Activated naive CD4-positive, alpha-beta T cell treated with Interleukin-2 at 50 U/mL for 16 hours (primary cell): ENCODE data around the gene ADAM12.

Source experiments
- DNase-seq: peaks from one replicate; pipeline ENCODE4 v3.0.0-alpha.2; 2020

The ADAM12 gene

DNA sequence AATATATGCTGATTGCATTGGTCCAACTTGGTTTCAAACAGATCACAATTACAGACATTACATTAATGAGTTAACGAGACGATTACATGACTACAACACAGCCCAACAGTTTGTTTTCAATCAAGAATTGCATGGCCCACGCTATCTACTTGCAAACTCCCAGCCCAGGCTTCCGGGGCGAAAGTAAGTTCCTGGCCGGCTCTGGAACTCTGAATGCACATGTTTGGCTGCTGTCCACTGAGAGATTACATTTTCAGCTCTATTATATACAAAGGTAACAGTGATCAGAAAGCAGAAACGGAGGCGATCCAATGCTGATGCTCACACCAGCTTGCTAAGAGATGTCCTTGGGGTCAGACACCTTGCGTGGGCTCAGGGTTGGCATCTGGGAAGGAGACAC is 285.6 kb downstream of the ADAM12 start:
- no peak for DNase-seq

DNA sequence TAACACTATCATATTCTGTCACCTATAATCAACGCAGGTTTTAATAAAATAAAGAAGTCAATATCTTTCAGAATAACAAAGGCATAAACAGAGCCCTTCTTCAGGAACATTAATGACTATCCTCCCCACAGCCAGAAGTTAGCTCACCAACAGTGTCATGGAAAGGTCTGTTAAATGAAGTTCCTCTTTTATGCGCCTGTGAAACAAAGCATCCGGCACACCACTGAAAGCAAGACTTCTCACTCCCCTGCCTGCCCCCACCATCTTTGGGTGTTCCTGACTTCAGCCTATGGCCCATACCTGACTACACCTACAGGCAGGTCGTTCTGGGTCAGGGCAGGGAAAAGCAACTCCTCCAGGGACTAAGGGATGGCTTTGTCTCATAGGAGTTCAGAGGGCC is 286.5 kb downstream of the ADAM12 start:
- no peak for DNase-seq

DNA sequence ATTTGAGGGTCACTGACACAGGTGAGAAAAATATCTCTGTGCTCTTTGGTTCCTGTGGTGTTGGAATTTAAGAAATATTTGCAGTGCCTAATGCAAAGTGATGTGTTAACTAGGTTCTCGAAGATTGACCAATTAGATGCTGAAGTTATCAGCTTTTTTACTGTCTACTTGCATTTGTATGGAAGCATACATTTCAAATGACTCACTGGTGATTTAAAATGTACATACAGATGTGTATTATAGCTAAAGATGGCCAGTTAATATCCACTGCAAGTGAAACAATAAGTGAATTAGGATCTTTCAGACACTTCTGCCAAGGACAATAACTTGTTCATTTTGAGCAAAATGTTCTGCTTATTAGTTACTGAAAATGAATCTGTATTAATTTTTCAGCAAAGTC is 287.0 kb downstream of the ADAM12 start:
- no peak for DNase-seq

DNA sequence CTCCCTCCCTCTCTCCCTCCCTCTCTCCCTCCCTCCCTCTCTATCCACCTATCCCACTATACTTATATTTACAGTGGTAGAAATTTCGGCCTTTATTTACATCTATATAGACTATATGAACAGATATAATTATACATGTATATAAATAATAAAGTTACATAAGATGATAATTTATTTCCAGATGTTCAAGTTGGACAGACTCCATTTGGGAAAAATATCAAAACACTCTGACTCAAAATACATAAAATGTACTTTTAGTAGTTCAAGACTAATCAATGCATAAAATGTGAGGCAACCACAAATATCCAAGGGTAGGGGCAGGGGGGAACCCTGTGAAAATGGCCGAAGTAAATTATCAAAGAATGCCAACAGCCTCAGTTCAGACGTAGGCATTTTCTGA is 288.9 kb downstream of the ADAM12 start:
- no peak for DNase-seq

DNA sequence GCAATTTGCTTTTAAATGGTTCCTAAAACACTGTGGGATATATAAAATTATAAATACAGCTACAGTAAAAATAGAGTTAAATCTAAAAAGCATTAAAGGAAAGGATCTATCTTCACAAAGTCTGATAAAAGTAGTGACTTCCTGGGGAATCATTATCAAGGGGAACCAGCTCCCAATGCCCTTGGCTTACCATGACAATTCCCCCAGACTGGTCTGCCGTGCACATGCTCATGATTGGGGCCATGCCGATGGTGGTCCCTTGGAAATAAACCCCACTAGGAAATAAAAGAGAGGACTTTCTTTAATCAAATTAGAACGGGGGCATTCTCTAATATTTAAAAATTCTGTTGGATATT is 290.1 kb downstream of the ADAM12 start:
- DNase-seq = no peak

DNA sequence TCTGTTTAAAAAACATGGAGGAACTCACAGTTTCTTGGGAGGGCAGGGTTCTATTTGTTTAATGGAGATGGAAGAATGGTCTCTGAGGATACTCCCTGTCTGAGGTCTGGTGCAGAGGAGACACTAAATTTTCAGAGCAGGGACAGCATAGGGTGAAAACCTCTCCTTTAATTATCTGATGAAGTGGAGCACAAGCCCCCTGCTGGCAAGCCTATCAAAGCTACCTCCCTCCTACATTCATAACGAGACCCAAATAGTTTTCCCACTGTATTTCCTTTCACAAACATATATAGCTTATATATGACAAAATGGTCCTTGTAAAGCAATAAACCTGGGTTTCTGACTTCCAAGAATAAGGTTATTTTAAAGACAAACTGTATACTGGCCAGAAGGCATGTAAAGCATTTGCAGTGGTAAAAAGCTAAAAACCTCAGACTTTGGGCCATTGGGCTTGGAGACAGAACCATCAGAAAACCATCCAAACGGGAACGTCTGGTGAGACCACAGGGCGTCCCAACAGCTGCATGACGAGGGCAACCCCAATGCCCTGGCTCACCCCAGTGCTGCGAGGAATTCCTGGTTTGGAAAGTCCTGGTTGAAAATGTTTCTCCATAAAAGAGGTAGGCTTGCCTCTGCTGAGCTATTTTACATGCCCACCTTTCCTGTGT is 290.6 kb downstream of the ADAM12 start:
- no peak for DNase-seq

DNA sequence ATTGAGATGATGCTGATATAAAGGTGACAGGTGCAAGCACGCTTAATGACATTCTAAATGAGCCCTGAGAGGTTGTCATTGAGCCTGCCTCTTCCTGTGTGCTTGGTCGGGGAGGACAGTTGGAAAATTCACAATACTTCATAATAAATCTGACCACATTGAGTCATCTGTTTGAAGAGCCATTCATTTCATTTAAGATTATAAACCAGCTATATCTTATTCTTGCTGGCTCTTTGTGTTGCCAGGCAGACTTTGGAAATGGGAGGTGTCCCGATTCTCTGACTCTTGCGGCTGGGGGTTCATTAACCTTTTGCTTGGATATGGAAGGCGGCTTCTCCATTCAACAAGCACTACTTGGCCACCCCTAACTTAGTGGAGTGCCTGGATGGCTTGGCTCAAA is 293.7 kb downstream of the ADAM12 start:
- no peak for DNase-seq

DNA sequence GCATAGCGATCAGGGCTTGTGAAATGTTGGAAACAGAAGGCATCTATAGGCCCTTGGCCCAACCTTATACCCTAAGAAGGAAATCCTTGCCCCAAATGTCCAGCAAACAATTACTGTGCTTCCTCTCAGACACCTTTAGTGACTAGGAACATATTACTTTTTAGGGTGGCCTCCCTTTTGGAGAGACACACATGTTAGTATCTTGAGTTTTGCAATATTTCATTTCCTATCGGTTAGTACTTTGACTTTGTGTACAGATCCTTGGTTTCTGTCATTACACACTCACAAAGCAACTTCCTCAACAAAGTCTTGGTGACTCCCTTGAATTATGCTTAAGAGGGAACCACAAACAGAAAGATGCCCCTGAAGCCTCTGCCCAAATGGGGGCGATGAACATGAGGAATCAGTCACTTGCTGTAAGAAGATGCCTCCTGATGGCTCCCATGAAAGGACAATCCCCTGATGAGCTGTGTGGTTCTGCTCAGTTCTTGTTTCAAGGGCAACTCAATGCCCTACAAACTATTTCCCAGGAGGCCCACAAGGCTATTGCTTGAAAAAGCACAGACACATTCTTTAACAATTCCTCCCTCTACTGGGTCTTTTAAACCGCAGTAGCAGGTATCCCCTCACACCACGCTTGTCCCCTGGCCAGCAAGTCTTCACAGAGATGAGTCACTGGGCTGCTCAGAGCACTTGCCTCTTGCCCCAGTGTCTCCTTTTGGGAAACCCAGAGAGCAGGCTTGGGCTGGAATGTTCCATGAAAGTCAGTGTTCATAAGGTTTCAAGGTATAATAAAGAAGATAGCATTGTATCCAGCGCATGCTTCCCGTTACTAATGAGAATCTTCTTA is 295.7 kb downstream of the ADAM12 start:
- no peak for DNase-seq

DNA sequence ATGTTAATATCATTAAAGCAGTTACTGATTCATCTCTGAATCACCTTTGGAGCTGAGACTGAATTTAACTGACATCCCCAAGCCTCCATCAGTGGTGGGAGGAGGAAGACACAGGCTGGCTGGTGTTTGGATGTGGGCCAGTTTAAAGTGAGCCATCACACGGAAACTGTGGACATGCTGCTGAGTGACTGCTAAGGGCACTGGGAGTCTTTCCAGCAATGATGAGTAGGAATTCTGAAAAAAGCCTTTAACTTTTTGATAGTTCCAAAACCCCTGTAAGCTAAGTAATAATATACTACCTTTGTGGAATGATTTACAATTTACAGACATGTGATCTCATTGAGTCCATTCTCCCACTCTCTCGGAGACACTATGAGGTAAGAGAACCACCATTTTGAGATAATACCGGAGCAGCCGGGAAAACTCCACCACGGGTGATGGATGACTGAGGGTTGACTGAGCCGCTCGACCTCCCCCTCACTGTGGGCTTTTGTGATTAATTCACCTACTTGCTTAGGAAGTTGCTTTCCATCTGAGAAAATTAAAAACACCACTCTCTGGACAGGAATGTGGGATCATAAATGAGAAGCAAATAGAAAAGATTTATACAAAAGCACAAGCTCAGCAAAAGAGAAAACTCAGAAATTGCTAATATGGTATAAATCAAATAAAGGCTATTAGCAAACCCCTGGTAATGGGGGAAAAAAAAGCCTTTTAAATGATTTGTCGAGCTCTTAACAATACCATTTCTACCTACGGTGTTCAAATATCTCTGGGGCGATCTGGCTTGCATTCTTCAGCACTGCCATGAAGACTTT is 297.2 kb downstream of the ADAM12 start:
- DNase-seq = no peak

DNA sequence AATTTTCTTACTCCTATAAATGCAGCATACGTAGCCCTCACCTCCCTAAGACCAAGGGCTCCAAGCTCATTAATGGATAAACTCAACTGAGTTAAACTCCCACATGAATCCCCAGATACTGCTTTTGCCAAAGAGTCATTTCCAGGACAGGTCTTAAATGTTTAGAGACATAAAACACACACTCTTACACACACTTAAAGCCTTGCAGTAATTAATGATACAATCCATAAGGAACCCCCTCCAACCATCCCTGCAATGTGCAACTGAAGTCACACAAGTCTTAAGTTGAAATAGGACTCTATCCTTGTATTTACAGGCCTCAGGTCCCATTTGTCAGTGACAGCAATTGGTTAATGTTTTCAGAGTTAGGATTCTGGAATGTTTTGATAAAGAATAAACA is 297.8 kb downstream of the ADAM12 start:
- DNase-seq = no peak

DNA sequence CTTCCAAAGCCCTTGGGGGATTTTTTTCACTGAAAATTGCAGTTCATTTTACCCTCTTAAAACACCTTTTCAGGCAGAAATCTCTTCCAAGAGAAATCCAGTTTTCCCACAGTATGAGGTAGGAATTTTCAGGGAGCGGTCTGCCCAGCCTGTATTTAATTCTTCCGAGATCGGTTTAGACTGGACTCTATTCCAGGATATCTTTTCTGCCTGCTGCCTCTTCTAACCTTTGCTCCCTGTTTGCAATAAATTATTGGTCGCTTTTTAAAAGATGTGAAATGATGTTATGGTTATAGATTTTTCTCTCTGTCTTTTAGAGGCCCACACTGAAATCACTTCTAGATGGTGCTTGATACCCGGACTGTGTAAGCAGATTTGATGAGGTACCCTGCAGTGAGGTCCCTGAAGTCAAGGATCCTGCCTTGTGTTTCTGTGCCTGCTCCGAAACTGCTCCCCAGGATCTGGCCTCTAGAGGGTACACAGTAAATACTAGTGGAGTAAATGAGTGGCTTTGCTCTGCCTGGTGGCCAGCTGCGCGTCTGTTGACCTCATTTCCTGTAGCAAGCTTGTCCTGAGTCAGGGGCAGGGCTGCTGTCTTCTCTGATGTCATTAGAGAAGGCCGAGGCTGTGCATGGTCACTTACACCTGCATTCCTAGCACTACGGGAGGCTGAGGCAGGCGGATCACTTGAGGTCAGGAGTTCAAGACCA is 300.3 kb downstream of the ADAM12 start:
- DNase-seq = no peak

DNA sequence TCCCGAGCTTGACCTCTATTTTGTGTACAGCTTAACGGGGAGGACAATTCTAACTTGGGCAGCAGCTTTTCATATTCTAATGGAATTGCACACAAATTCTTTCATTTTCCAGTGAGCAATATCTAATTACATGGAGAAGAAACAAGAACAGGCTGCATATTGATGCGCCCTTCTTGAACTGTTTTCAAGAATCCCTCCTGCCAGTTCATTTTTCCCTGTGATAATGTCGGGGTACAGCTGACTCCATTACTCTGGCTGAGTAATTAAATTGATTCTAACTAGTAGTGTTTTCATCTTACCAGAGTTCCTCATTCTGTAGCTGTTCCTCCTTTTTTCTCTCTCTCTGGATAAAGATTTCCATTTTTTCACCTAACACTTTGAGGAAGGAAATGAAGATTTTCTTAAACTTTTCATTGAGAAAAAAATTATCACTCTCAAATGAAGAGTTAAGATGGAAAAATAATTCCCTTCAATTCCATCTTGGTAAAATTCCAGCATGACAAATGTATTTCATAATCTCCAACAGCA is 301.1 kb downstream of the ADAM12 start:
- DNase-seq = no peak

DNA sequence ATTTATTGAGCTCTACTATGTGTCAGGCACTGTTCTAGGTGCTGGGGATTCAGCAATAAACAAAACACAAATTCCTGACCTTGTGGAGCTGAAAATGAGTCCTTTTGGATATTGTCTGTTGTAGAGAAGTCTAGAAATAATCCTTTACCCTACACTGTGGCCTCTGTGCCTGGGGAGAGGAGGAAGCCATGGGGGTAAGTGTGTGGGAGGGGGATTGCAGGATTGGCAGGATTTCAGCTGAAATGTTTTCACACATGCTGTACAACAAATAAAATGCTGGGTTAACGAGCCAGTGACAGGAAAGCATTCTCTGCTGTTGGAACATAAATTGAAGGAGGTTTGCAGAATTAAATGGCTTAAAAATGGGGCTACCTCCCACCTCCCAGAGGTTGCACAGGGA is 302.5 kb downstream of the ADAM12 start:
- DNase-seq = no peak

DNA sequence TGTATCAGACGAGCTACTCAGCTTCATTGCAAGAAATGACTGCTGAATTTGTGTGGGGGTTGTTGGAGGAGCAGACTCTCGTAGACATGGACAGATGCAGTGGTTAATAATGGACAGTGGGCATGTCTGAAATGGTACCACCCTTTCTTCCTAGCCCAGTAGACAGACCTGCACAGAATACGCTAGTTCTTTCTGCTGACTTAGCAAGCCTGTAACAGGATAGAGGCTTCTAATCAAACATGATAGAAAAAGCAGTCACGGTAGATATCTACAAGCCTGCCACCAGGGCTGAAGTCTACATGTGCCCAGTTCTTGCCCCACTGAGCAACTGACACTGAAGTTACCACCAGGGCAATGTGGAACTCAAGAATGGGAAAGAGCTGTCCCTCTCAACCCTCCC is 303.9 kb downstream of the ADAM12 start:
- DNase-seq = no peak

DNA sequence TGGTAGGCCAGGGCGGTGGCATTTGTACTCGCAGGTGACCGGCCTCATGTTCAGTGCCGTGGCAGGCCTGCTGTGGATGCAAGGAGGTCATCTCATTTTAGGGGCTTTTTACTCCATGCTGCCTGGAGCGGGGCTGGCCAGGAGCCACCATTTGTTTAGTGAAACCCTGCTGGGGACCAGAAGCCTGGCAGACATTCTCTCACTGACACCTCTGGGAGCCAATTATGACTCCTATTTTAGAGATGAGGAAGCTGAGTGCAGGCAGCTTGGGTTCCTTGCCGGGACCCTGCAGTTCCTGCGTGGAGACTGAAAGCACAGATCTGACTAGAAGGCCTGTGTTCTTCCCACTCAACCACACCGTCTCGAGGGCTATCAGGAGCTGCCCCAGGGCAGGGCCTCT is 305.3 kb downstream of the ADAM12 start:
- DNase-seq = no peak

DNA sequence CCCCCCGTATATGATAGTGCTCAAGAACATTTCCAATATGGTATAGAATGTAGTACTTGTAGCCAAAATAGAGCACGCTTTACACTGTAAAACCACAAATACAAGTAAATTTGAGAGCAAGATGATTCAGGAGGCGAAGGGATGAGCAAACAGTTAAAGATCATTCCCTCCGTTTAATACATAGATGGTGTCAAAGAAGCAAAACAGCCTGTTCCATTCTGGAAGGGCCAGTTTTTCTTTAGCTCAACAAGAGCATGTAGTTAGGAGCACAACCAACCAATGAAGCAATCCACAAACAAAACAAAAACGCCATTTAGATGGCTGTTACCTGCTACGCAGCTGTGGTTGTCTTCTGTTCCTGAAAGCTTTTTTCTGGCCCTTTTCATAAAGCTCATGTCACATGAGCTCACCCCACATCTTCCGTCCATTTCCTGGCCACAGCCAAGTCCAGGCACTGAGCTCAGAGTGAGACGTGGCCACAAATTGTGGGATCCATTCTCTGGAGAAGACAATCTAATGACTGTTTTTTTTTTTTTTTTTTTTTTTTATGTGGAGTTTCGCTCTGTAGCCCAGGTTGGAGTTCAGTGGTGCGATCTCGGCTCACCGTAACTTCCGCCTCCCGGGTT is 306.3 kb downstream of the ADAM12 start:
- no peak for DNase-seq

DNA sequence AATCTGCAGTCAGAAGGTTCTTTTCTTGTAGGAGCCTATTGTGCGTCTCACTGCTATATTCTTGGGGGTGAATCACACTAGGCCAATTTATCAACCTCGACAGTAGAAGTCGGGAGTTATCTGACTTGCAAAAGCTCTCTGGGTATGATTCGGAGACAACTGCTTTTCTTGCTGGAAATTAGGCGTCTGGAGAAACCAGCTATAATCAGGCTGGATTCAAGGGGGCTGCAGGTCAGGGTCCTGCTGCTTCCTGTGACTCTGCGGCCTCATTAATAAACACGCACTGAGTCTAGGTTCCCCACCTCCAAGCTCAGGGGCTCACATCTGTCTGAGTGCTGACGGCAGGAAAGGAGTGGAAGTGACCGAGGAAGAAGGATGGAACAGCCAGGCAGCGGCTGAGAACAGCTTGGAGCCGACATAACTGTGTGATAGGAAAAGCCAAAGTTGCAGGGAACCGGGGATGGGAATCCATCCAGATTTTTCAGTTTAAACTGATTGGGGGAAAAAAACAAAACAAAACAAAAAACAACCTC is 307.3 kb downstream of the ADAM12 start:
- no peak for DNase-seq

DNA sequence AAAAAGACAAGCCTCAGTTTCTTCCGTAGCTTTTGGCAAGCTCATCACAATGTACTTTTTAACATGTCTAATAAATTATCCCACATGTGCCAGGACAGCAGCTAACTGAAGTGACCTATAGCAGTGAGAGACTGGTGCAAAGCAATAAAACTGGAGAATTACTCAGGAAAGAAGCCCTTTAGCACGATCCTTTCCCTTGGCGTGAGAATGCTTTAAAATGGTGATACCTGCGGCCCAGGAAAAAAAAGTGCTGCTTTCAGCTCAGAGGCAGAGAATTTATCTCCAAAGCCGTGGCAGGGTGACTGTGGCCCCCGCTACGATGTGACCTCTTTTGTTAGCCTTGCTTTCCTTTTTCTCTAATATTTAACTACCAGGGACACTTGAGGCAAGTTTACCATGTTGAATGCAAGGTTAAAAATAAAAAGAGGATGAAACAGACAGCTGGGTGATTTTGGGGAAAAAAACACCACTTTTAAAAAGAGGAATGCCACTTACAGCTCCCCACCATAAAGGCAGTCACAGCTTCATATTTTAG is 307.9 kb downstream of the ADAM12 start:
- no peak for DNase-seq

DNA sequence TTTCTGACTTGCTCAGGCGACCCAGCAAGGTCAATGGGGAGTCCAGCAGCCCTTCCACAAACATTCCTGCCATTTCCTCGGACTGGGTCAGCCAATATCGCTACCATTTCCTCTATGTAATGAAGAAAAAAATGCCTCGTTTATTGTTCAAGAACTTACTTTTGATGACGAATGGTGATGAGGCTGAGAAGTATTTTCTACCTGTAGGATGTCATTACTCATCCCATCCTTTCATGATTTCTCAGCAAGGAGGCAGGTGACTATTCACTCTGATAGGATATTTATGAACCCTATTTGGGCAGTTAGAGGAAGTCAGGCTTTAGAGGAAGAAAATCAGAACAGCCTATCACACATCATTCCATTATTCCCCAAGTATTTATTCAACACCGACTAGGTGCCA is 313.3 kb downstream of the ADAM12 start:
- DNase-seq = no peak

DNA sequence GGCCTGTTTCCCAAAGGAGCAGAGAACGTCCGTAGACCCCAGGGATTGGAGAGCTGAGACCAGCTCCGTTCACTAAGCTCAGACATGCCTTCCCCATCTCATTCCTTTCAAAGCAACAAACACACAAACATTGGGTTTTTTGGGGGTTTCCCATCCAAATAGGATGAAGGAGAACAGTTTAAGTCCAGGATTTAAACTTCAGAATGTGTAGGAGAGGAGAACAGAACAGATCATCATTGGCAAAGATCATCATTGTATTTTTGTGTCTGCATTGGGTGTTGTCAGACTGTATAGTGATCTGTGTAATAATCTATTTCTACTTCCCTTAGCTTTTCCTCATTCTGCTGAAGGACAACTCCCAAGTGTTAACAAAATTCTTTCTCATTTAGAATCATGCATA is 314.0 kb downstream of the ADAM12 start:
- DNase-seq = no peak

DNA sequence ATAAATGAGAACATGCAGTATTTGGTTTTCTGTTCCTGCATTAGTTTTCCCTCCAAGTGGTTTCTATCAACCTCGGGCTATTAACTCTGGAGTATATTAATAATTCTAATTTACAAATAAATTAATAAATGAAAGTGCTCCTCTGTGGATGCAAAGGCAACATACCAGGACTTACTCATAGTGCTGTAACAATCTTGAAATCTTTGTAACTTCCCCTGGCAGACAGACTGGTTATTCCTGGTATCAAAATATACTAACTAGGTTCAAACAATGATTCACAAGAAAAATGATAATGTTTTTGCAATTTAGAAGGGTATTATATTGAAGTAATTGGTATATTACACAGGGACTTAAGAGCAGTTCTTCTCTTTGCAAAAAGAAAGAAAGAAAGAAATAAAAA is 314.7 kb downstream of the ADAM12 start:
- no peak for DNase-seq

DNA sequence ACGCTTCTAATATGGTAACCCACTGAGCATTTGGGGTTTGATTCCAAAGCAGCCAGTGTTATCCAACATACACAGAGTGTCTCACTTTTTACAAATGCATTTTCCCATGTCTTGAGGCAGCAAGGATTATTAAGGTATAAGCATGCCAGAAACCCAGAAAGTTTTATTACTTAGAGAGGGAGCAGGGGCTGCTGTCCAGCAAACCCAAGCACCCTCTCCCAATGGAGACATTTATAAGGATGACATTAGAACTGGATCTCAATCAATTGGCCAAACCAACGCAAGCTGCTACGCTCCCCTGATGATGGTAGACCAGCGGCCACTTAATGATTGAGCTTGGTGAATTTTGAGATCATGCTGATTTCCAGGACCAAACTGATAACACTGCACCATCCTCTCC is 315.7 kb downstream of the ADAM12 start:
- no peak for DNase-seq
